WTC11 (cell line): ENCODE results near the gene PPP1R18. TPM values are rescaled to one million over a fixed set of nuclear protein-coding genes. Genes with fewer than 3 reads are reported as not detected.

Experiments used
- ATAC-seq: fragments of 200-7000 bp; cut with Tn5 transposase; 2 replicates; pipeline ENCODE4 v1.10.0; 2021; ENCODE audit warnings: mild to moderate bottlenecking, moderate library complexity
- CTCF ChIA-PET: fragments of 300-600 bp; sonication (Branson Sonifier 250); formaldehyde crosslinking; loops from one replicate; lab custom pipeline; 2021; ENCODE audit warnings: antibody characterized with exemption; lab: Charles Lee
- POLR2A ChIA-PET: fragments of 350-600 bp; sonication (Branson Sonifier 250); formaldehyde crosslinking; loops from one replicate; lab custom pipeline; 2021; ENCODE audit warnings: antibody characterized with exemption; lab: Charles Lee
- DNase-seq: peaks from one replicate; pipeline ENCODE4 v3.0.0; 2021; ENCODE audit warnings: low spot score
- H3K27ac Mint-ChIP-seq: 2 replicates; pipeline ENCODE4 v1.8.0; 2021; ENCODE audit warnings: mixed read lengths
- H3K27me3 Mint-ChIP-seq: 2 replicates; pipeline ENCODE4 v1.8.0; 2021; ENCODE audit warnings: low read depth, mild to moderate bottlenecking, moderate library complexity, mixed read lengths
- H3K36me3 Mint-ChIP-seq: 2 replicates; pipeline ENCODE4 v1.8.0; 2021; ENCODE audit warnings: mixed read lengths
- H3K4me1 Mint-ChIP-seq: 2 replicates; pipeline ENCODE4 v1.8.0; 2022; ENCODE audit warnings: mixed read lengths
- H3K4me3 Mint-ChIP-seq: 2 replicates; pipeline ENCODE4 v1.8.0; 2021; ENCODE audit warnings: mild to moderate bottlenecking, moderate library complexity, mixed read lengths
- H3K9me3 Mint-ChIP-seq: 2 replicates; pipeline ENCODE4 v1.8.0; 2021; ENCODE audit warnings: mixed read lengths
- ARID4B ChIP-seq: sonication (generic); formaldehyde crosslinking; IDR thresholded peaks from 2 replicates; pipeline ENCODE4 v1.8.0; 2023; ENCODE audit warnings: missing genetic modification reagents, mild to moderate bottlenecking, borderline replicate concordance
- ELF4 ChIP-seq: sonication (generic); formaldehyde crosslinking; IDR thresholded peaks from 2 replicates; pipeline ENCODE4 v1.8.1; 2022; ENCODE audit warnings: low read depth, mild to moderate bottlenecking, moderate library complexity, missing genetic modification reagents
- ESRRA ChIP-seq: sonication (generic); formaldehyde crosslinking; IDR thresholded peaks from 2 replicates; pipeline ENCODE4 v1.8.1; 2022; ENCODE audit warnings: mild to moderate bottlenecking, missing genetic modification reagents, borderline replicate concordance
- HMGXB4 ChIP-seq: sonication (generic); formaldehyde crosslinking; IDR thresholded peaks from 2 replicates; pipeline ENCODE4 v1.8.1; 2023; ENCODE audit warnings: mild to moderate bottlenecking, moderate library complexity, missing genetic modification reagents
- KAT7 ChIP-seq: sonication (generic); formaldehyde crosslinking; IDR thresholded peaks from 2 replicates; pipeline ENCODE4 v1.8.1; 2023; ENCODE audit warnings: missing genetic modification reagents, mild to moderate bottlenecking, borderline replicate concordance
- MLX ChIP-seq: sonication (generic); formaldehyde crosslinking; IDR thresholded peaks from 2 replicates; pipeline ENCODE4 v1.8.1; 2023; ENCODE audit warnings: mild to moderate bottlenecking, missing genetic modification reagents, moderate library complexity
- MYBL2 ChIP-seq: sonication (generic); formaldehyde crosslinking; IDR thresholded peaks from 2 replicates; pipeline ENCODE4 v1.8.1; 2023; ENCODE audit warnings: mild to moderate bottlenecking, moderate library complexity, missing genetic modification reagents
- NFE2L1 ChIP-seq: sonication (generic); formaldehyde crosslinking; IDR thresholded peaks from 2 replicates; pipeline ENCODE4 v1.8.1; 2023; ENCODE audit warnings: missing genetic modification reagents
- NFYB ChIP-seq: sonication (generic); formaldehyde crosslinking; conservative IDR thresholded peaks from 2 replicates; pipeline ENCODE4 v1.8.0; 2022; ENCODE audit warnings: low read depth, missing genetic modification reagents
- NR3C1 ChIP-seq: sonication (generic); formaldehyde crosslinking; conservative IDR thresholded peaks from 2 replicates; pipeline ENCODE4 v1.8.1; 2023; ENCODE audit warnings: low read depth, mild to moderate bottlenecking, missing genetic modification reagents
- PRRX2 ChIP-seq: fragments of 250-450 bp; sonication (Bioruptor Pico); IDR thresholded peaks from 2 replicates; pipeline ENCODE4 v1.8.0; 2021; ENCODE audit warnings: mild to moderate bottlenecking
- SMAD4 ChIP-seq: sonication (generic); formaldehyde crosslinking; IDR thresholded peaks from 2 replicates; pipeline ENCODE4 v1.8.0; 2022; ENCODE audit warnings: mild to moderate bottlenecking, missing genetic modification reagents
- TEAD1 ChIP-seq: sonication (generic); formaldehyde crosslinking; IDR thresholded peaks from 2 replicates; pipeline ENCODE4 v1.8.0; 2022; ENCODE audit warnings: mild to moderate bottlenecking, missing genetic modification reagents
- ZNF121 ChIP-seq: sonication (generic); formaldehyde crosslinking; IDR thresholded peaks from 2 replicates; pipeline ENCODE4 v1.8.0; 2023; ENCODE audit warnings: missing genetic modification reagents
- total RNA-seq: library from RNA; stranded (reverse); gene quantifications from 3 replicates; pipeline ENCODE4 v1.2.3, GENCODE V29; 2021
- TF ChIP-seq, protein P1 (sequence below): sonication (generic); formaldehyde crosslinking; IDR thresholded peaks from 2 replicates; pipeline ENCODE4 v1.8.1; 2023; ENCODE audit warnings: mild to moderate bottlenecking, missing genetic modification reagents
- TF ChIP-seq, protein P2 (sequence below): sonication (generic); formaldehyde crosslinking; IDR thresholded peaks from 2 replicates; pipeline ENCODE4 v1.8.1; 2023; ENCODE audit warnings: mild to moderate bottlenecking, missing genetic modification reagents

The PPP1R18 gene
- total RNA-seq, 1 experiment from 2014 or later, result 36.5 TPM

DNA sequence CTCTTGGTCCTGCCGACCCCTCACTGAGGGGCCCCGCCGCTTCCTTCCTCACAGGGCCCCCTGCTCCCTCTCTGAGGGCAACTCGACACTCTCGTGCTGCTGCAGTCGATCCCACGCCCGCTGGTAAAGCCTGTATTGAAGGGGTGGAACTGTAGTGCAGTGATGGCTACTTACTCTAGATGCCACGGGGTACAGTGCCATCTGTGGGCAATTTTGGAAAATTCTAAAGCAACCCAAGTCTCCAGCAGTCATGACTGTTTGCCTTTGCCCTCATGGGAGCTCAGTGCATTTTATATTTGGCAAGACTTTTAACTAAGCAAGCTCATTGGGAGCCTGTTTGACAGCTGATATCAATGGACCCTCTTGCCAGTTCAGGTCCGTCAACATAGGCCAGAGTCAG lies 46.0 kb downstream of the PPP1R18 start (continued):
- TF ChIP-seq KAT7 (CRISPR knock-in tag) (no peak), PRRX2 (no peak)

DNA sequence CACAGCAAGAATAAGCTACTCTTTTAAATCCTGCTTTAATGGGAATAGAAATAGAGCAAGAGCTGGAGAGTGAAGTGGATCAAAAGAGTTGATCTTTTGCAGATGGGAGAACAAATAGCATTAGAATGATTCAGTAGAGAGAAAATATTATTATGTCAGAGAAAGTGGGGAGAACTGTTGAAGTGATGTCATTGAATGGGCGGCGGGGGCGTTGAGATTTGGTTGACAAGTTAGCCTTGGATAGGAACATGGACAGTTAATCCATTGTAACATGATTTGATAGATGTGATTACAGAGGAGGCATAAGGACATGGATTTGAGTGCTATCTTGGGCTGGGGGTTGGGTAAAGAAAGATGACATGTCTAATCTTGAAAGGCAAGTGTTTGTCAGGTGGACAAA lies 50.6 kb downstream of the PPP1R18 start:
- POLR2A ChIA-PET, result interaction anchor here (0.7 kb wide), 1 partner anchor 9 kb away, joined by 3 read pairs; no protein-coding TSS in a partner anchor
- CTCF ChIA-PET, result no interaction called here
- no peak for DNase-seq
- Mint-ChIP-seq H3K4me3 (no peak overlapping the region), H3K27me3 (no peaks in the 10 kb centered on the region), H3K27ac (no peak overlapping the region), H3K4me1 (no peaks in the 10 kb centered on the region), H3K9me3 (no peaks in the 10 kb centered on the region; the same call in 1 of the 2 replicates), H3K36me3 (peaks cover 43% of the 10 kb centered on the region)
- ATAC-seq, result no peak
- no peak for TF ChIP-seq MYBL2 (CRISPR knock-in tag)
- no peak for TF ChIP-seq ELF4 (CRISPR knock-in tag)
- TF ChIP-seq TEAD1 (CRISPR knock-in tag), result no peak
- no peak for TF ChIP-seq NFYB (CRISPR knock-in tag)
- no peak for TF ChIP-seq SMAD4 (CRISPR knock-in tag)

DNA sequence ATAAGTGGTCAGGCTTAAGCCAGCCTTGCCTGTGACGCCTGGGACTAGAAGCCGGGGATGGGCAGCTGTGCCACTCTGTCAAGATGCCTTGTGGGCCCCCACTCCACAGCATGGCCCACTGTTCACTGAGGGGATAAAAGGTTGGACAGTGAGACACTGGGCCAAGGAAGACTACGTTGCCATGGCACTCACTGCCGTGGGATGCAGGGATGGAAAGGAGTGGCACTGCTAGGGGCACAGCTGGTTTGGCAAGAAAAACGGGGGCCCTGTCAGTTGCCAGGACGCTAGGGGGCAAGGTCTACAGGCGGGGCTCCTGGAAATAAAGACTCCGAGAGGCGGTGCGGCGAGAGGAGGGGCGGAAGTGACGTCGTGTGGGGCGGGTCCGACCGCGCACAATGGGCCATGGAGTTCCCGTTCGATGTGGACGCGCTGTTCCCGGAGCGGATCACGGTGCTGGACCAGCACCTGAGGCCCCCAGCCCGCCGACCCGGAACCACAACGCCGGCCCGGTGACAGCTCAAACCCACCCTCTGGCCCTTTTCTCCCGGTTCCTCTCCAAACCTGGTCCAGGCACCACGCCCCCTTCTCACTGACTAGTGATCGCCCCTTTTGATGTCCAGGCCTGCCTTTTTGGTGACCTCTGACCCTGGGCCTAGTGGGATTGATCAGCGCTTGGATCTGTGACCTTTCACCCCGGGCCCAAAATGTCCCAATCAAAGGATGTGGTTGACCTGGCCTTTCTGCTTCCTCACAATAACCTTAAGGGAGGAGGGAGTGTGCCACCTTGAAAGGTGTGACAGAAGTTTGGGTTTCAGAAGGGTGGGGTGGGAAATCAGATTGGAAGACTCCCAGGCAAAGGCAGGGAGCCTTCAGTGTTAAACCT lies 59.7 kb downstream of the PPP1R18 start, which contains the start of gene ATAT1:
Gene ATAT1 (plus strand): TSS at position 391 of the 883 bp plus-strand sequence.
- H3K27me3 Mint-ChIP-seq, result no peaks in the 10 kb centered on the region
- peak; percentile 88 for DNase-seq
- peak within 1 kb of the TSS; percentile 89 for H3K4me3 Mint-ChIP-seq
- ChIA-PET CTCF (interaction anchor here (0.6 to 1.4 kb wide), 7 partner anchors 9 to 104 kb away, joined by 3 to 6 read pairs (median 4); partner anchors contain the start of genes DHX16, MRPS18B and PPP1R10), POLR2A (interaction anchor here (1.2 kb wide), 1 partner anchor 12 kb away, joined by 7 read pairs; no protein-coding TSS in a partner anchor)
- peaks cover 64% of the 10 kb centered on the region for H3K36me3 Mint-ChIP-seq
- H3K9me3 Mint-ChIP-seq, result no peaks in the 10 kb centered on the region
- H3K4me1 Mint-ChIP-seq, result peaks cover 14% of the 10 kb centered on the region
- peak within 1 kb of the TSS; percentile 94 for H3K27ac Mint-ChIP-seq
- peak; percentile 97 for ATAC-seq
- TF ChIP-seq SMAD4 (CRISPR knock-in tag) (no peak), HMGXB4 (CRISPR knock-in tag) (no peak), TEAD1 (CRISPR knock-in tag) (no peak; the same call in 1 of the 2 replicates), ZNF121 (CRISPR knock-in tag) (no peak), NFE2L1 (CRISPR knock-in tag) (peak; percentile 15; the same call in 1 of the 2 replicates), ESRRA (no peak), MLX (CRISPR knock-in tag) (no peak), ARID4B (CRISPR knock-in tag) (no peak), NR3C1 (CRISPR knock-in tag) (no peak)
- TF ChIP-seq, protein P1, sequence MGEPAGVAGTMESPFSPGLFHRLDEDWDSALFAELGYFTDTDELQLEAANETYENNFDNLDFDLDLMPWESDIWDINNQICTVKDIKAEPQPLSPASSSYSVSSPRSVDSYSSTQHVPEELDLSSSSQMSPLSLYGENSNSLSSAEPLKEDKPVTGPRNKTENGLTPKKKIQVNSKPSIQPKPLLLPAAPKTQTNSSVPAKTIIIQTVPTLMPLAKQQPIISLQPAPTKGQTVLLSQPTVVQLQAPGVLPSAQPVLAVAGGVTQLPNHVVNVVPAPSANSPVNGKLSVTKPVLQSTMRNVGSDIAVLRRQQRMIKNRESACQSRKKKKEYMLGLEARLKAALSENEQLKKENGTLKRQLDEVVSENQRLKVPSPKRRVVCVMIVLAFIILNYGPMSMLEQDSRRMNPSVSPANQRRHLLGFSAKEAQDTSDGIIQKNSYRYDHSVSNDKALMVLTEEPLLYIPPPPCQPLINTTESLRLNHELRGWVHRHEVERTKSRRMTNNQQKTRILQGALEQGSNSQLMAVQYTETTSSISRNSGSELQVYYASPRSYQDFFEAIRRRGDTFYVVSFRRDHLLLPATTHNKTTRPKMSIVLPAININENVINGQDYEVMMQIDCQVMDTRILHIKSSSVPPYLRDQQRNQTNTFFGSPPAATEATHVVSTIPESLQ (CRISPR knock-in tag), result no peak
- TF ChIP-seq, protein P2, sequence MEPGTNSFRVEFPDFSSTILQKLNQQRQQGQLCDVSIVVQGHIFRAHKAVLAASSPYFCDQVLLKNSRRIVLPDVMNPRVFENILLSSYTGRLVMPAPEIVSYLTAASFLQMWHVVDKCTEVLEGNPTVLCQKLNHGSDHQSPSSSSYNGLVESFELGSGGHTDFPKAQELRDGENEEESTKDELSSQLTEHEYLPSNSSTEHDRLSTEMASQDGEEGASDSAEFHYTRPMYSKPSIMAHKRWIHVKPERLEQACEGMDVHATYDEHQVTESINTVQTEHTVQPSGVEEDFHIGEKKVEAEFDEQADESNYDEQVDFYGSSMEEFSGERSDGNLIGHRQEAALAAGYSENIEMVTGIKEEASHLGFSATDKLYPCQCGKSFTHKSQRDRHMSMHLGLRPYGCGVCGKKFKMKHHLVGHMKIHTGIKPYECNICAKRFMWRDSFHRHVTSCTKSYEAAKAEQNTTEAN (CRISPR knock-in tag), result no peak
